HG02884 (cell line): ENCODE measurements around the gene TMPRSS15.
"Not testable (repeated sequence)": the region's sequence is repeated elsewhere in the genome, so short reads cannot be mapped to it uniquely, and the experiment has no call there.

ENCODE experiments used
- ATAC-seq: cut with Tn5 transposase; IDR thresholded peaks from one replicate; pipeline ENCODE4 v1.9.1; 2021; ENCODE audit warnings: mild to moderate bottlenecking, moderate library complexity; ENCODE audit not compliant: unreplicated experiment

The TMPRSS15 gene

DNA sequence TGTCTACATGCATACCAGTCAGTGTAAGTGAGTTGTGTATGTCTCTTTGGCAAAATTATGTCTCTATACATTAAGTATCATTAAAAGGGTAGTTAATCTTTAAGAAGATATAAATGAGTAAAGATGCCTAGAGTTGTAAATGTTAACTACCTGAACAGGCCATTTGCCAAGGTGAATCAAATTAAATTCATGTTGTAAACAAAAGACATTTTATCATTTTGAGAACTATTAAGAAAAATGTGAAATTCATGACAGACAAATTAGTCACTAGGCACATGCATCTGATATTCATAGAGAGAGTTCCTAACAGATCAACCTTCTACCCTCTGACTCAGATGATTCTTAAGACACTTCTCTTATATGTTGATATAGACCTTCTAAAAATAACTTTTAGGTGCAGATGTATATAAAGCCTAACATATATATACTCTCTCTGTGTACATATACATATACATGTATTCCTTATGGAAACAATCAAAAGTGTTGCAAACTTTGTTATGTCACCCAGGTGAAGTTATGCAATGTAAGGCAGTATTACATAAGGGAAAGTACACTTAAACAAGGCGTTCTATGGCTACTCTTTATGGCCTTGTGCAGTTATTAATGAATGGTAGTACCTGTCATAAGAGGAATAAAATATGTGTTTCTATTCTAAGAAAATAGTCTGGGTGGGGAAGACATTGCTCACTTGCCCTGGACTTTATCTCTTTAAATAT lies at the start of gene TMPRSS15:
Gene TMPRSS15 (minus strand): TSS at position 51 of the 716 bp plus-strand sequence. CDS start 163 bp downstream, outside the sequence.
- no peak for ATAC-seq

DNA sequence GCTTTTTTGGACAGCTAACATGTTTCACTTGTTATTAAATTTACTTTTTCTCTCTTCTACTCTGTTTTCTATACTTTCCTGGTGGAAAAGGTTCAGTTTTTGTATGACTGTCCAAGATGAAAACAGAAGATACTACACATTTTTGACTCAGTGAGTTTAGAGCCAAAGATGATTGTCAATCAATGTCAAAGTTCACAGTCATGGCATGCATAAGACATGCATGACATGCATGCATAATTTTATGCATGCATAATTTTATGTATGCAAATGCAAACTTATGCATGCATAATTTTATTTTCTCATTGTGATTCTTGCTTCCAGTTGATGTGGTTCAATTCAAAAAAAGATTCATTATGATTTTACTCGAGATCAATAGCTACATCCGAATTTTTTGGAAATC lies 48.1 kb upstream of the TMPRSS15 start:
- no peak for ATAC-seq

DNA sequence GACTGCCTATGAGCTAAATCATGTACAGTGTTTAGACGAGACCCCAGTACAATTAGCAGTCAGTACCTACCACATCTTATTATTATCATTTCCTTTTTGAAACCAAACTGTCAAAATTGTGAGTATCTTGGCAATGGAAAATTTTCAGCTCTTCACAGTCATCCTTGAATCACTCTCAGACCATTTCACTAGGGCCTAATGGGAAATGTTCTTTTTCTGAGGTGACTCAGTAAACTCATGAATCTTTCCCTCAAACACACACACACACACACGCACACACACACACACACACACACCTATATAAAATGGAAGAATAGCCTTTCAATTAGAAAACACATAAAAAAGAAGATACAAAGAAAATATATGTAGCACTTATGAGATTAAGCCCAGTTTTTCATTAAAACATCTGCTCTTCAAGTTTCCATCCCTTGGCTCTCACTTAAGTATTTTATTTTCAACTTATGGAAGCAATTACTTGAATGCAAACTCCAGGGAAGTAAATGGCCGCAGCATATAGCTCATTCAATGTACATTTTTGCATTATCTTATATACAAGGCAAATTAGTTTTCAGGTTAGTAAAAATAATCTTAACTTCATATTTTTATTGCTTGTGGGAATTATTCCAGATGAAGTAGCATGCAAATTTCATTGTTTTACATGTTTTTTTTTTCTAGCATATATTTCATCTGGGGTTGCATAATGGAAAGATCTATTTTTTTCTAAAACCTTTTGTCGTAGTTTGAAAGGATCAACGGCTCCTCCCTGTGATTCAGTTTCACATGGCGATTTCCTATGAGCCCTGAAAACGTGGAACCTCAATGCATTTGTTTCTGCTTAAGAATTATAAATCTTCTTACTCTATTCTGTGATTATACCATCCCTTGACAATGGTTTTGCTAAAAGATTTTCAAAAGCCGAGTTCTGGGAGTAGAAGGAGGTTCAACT lies 46.3 kb upstream of the TMPRSS15 start:
- no peak for ATAC-seq

DNA sequence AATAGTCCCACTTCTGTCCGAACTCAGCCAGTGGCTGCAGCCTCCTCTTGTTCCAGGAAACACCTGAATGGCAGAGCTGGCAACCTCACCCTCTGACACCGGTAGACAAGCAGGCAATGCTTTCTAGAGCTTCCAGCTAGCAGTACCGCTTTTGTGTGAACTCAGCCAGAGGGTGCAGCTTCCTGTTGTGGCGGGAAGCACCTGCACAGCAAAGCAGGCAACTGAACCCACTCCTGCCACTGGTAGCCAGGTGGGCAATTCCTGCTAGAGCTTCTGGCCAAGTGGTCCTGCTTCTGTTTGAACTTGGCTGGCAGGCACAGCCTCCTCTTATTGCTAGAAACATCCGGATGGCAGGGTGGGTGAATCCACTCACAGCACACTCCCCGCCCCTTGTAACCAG lies 40.1 kb upstream of the TMPRSS15 start:
- no peak for ATAC-seq

DNA sequence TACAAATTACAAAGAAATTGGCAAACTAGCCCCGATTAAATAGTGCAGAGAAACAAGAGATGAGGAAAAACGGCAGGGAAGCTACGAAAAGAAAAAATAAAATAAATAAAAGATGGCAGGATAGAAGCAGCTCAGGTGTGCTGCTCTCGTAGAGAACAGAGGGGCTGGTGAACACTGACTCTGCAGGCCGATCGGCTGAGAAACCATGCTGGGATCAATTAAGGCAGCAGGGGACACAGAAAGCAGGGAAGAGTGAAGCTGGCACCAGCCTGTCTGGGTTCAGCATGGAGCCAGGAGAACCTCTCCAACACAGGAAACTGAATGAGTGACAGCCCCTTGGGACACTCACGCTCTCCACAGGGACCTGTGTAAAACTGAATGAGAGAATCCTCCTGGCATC lies 39.5 kb upstream of the TMPRSS15 start:
- no peak for ATAC-seq

DNA sequence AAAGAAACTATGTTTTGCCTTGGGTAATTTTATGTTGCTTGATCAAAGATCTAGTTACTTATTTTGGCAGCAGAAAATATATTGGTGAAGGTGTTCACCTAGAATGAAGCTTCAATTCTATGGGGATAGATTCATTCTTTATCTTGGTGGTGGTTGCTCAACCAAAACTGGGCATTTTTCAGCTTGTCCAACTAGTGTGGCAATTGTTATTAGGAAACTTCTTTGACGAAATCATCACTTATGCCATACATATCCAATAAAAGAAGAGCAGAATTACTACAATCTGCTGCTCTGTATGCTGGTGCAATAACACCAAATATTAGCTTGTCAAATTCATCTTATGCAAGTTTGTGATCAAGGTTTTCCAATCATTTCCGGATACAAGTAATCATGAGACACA lies 26.8 kb upstream of the TMPRSS15 start:
- ATAC-seq, result no peak

DNA sequence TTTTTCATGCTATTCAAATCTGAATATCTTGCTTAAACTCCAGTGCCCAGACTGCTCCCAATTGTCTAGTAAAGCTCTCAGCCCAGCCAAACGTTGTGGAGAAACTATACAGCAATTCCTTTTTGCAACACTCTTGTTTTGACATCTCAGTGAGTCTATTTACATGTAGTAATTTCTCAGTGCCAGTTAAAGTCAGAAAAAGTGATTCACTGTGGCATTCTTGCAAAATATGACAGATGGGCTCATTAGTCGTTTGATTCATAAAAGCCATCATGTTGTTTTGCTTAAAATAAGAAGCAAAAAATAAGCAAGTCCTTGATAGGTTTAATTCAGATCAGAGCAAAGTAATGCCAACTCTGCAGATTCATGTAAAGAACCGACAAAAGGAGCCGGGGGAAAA lies 20.7 kb upstream of the TMPRSS15 start:
- no peak for ATAC-seq

DNA sequence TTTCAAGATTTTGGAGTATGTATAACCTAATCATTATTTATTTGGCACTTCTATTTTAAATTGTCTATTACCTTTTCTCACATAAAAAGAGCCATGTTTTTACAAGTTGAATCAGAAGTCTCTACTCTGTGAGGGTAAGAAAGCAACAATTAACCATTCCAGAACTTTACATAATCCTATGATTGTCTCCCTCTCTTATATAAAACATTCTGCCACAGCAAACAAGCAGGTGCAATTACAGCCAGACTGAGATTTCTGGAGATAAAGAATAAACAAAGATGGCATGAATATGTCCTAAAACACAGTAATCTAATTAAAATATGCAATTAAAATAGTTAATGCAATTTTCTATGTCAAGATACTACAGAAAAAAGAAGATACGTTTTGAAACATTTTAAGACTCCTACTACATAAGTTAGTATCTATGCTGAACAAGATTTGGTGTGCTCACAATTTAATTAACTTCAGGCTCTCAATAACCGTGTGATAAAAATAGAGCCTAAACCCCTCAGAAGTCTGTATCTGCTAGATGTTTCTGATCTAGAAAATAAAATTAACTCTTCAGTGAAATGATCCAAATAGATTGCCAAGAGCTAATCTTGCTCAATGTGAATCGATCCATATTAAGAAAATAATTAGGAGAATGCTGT lies 13.7 kb upstream of the TMPRSS15 start:
- no peak for ATAC-seq

DNA sequence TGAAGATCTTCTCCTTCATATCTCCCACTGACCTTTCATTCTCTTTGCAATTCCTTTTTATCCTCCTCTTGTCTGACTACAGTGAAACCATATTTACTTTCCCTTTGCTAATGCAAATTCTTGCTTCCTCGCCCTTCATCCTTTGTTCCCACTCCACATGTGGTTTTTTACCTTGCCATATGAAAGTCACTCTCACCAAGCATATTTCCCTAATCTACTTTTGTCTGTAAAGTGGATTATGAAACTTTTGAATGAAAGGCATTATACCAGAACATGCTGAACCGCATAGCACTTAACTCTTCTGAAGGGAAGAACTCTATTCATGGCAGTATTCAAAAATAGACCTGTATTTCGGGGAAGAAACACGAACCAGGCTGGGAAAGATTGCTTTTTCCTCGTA lies 8.0 kb upstream of the TMPRSS15 start:
- no peak for ATAC-seq

DNA sequence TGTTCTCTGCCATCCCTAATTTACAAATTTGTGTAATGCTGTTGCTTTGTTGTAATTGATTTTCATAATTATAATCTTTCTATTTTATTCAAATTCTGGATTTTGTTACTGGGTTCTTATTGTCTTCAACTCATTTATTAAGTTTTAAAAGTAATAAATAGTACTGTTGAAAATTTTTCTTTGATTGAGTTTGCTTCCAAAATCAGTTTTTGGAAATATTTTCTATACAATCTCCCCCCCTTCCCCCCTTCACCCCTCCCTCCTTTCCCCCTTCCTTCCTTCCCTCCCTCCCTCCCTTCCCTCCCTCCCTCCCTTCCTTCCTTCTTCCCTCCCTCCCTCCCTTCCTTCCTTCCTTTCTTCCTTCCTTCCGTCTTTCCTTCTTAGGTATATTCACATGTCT lies 6.0 kb upstream of the TMPRSS15 start:
- ATAC-seq, result no peak

DNA sequence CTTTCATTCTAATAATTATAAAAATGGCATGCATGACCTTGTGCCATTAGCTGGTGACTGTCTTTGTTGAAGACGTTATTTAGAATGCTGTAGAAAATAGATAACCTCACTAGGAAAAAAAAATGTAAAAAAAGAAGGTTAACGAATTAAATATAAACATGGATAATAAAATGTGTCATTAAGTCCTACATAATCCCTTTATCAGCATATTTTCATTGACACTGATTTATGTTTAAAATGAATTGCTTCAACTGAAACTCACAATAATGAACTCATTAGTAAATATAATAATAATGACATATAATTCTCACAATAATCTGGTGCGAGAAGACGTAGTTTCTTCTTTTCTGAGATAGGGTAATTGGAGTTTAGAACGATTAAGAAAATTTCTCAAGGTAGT lies 4.7 kb downstream of the TMPRSS15 start:
- no peak for ATAC-seq

DNA sequence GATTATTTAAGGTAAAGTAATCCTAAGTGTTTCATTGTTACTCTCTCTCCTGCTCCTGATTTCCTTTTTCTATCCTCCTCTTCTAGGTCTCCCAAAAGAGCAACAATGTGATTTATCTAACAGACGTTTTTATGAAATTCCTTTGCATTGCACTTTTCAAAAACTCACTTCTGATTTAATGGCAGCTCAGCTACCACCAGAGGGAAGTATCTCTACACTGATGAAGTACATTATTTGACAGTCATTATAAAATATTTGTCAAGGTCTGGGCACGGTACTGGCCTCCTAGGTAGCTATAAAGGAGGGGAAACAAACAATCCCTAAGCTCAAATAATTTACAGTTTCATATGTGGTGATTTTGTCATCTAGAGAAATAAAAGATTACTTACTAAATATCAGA lies 15.6 kb downstream of the TMPRSS15 start:
- ATAC-seq, result no peak

DNA sequence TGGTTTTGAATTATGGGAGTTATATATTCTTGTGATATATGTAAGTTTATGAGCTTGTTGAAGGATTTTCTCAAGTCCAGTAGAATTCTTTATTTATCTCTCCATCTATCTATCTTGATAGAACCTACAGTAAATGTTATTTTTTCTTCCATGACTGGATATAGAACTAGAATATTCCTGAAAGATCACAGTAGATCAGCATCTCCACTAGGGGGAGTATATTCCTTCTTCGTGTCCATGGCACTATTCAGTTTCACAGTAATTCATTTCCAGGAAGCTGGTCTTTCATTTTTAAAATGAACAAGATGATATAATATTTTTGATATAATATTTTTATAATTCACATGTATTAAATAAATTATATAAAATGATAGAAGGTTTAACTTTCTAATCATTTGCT lies 18.8 kb downstream of the TMPRSS15 start:
- ATAC-seq, result peak; percentile 60

DNA sequence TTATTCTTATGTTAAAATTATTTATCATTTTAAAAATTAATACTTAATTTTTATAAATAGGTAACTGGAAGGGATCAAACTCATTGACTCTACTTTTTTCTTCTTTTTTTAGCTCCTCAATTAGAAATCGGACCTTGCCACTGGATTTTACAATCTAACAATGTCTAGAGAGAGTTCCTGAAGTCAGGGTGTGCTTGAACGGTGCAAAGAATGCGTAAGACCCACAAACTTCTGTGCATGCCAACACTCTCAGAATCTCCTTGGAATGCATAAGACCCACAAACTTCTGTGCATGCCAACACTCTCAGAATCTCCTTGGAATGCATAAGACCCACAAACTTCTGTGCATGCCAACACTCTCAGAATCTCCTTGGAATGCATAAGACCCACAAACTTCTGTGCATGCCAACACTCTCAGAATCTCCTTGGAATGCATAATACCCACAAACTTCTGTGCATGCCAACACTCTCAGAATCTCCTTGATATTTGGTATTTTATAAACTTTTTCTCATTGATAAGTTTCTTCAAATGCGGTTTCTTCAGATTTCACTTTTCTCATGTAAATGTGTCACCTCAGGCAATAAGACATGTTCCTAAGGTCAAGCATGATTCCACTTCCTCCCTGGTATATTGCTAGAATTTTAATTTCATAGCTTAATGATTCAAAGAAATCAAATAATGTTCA lies 20.5 kb downstream of the TMPRSS15 start:
- ATAC-seq, result not testable (repeated sequence)

DNA sequence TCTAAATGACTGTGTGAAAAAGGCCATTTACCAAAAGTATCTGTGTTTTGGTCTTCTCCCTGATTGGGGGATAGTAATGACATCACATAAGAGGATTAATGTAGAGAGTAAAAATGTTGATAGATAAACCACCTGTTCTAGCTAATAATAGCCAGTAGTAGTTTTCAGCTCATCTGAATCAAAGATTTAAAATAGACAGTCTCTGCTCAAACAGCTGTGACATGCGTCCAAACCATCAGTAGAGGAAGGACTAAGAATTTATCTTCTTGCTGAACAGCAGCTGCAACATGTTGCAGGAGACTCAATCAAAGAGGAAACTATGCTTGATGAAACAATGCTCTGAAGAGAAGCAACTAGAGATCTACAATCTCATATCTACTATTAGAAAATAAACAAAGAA lies 21.4 kb downstream of the TMPRSS15 start:
- no peak for ATAC-seq

DNA sequence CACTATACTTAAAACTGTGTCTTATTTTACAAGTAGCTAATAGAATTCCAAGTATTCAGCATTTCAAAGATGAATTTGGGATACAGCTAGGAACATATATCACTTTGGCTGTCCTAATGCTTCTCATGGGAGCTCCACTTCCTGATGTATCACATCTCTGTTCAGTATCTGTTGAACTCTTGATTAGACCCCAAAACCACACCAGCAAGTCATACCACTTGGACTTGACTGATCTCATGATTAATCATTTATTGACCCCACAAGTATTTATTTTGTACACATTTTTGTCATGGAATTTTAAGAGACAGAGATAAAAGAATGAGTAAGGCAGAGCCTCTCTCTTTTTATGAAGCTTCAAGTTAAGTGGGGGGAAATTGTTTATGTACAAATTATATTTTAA lies 30.0 kb downstream of the TMPRSS15 start:
- no peak for ATAC-seq

DNA sequence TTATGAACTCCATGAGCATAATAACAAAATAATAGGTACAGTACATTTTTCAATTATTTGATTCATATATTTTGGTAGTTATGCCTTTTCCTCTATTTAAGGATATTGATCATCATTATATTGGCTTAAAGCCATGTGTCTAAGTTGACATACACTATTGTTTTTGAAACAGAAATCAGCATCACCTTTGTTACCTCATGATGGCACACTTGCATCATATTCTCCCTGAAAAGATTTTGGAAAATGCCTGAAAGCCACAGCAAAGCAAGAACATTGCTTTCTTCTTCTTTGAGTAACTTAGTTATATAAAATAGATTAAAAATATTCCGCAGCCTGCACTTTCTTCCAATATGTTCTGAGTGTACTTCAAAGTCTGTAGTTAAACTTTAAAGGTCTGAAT lies 33.3 kb downstream of the TMPRSS15 start:
- ATAC-seq, result no peak

DNA sequence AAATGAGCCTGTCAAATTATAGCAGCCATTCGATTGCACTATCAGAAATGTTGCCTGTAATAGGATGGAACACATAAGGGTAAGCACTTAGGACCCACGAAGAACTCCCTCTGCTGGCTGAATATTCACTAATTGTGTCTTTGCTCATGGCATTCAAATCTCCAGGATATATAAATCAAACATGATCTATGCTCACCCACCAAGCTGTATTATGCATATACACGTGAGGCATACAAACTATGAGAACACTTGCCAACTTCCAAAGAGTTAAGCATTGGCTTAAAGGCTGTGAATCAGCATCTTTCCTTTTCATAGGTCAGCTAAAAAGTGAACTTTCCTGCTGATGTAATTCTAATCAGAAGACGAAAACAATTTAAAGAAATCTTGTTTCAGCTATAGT lies 34.5 kb downstream of the TMPRSS15 start:
- no peak for ATAC-seq

DNA sequence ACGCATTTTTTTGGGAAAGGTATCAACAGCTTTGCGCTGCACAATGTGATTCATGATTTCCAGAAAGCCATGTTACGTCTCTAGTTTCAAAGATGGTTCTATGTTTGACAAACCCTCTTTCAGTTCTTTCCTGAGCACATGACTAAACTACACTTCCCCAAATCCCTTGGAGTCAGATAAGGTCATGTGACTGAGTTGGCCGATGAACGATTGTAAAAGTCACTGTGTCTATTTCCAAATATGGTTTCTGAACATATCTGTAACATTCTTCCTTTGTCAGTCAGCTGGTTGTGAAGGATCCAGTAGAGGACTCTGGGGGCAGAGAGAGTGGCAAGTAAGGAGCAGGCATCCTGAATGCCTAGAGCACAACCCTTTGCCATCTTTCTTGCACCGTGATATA lies 35.4 kb downstream of the TMPRSS15 start:
- no peak for ATAC-seq

DNA sequence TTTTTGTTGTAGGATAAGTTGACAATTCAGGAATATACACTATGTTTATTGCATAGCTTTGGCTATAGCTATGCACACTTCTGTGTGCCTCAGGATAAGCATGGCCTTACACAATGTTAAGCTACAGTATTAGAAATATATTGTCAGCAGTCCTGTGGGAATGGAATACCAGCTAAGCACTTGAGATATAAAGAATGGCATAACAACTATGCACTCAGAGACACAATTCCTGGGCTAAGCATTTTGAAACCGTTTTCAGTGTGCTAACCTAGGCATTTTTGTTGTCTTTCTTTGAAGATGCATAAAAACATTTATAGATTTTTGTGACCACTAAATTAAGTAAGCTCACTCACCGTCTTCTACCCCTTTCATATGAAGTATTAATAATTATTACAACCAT lies 46.8 kb downstream of the TMPRSS15 start:
- no peak for ATAC-seq

DNA sequence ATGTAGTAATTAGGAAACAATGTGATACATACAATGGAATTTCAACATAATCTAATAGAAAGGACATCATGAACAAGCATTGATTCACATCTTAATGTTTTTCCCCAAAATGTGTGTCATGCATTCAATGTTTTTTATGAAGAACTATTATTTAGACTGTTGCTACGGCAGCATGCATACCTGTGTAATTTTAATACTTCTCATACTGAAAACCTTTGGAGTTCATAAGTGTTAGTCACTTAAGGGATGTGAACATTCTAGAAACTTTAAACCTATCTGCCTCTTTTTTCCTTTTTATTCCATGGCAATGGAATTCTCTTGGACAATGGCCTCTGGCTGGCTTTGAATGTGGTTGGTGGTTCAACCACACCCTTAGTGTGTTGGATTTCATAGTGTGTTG lies 48.6 kb downstream of the TMPRSS15 start:
- no peak for ATAC-seq
